Mucosa of descending colon (tissue), 3 donors: ENCODE results near the gene NUDT7. TPM values are rescaled to one million over a fixed set of nuclear protein-coding genes. Genes with fewer than 3 reads are reported as not detected.

Experiments
- ATAC-seq: fragments of 200-7000 bp; cut with Tn5 transposase; one replicate; pipeline ENCODE4 v1.9.1; 2020; ENCODE audit warnings: mild to moderate bottlenecking, moderate library complexity
- DNase-seq, 3 donors: peaks; one replicate each; pipeline ENCODE4 v3.0.0-alpha.2; 2020
- H3K36me3 ChIP-seq: fragments of 200-600 bp; one replicate; pipeline ENCODE4 v1.8.0; 2021; ENCODE audit warnings: low read depth, mild to moderate bottlenecking
- H3K4me1 ChIP-seq: fragments of 200-600 bp; one replicate; pipeline ENCODE4 v1.8.0; 2021; ENCODE audit warnings: low read depth, mild to moderate bottlenecking
- H3K4me3 ChIP-seq: fragments of 200-600 bp; one replicate; pipeline ENCODE4 v1.8.0; 2021; ENCODE audit warnings: mild to moderate bottlenecking
- H3K9me3 ChIP-seq: fragments of 200-600 bp; one replicate; pipeline ENCODE4 v1.8.0; 2021; ENCODE audit warnings: mild to moderate bottlenecking
- intact Hi-C, 2 donors: fragments of 100-400 bp; cut with DNase I in 1 of 2; cut with micrococcal nuclease in 1 of 2; formaldehyde crosslinking; loops; one replicate each; pipeline versions ENCODE4 v1.11.0 to v1.11.1; 2022; cut with DNase I, micrococcal nuclease
- total RNA-seq, 3 donors: library from RNA; stranded (reverse); fragmentation: NEBNext Ultra II Directional in 2 of 3; extraction: Animal tissue kit (Norgen Biotek cat#: 25700) in 2 of 3; gene quantifications; one replicate each; pipeline versions ENCODE4 v1.2.1 to v1.2.4, GENCODE V29; 2021 to 2023
- TF ChIP-seq, protein P1 (sequence below): fragments of 200-600 bp; IDR thresholded peaks from one replicate; pipeline ENCODE4 v1.8.0; 2022; ENCODE audit warnings: antibody characterized with exemption, mild to moderate bottlenecking
- donor health status: DM: no; HTN: no; CAD: no; lungs with moderate emphysema.
- donor health status: DM: no; HTN: no; CAD: no.
- donor health status: DM: no; HTN: yes; CAD: no.

Gene NUDT7
- total RNA-seq, 3 donors from 2014 or later = 12.6 to 19.9 (median 14.8) TPM

DNA sequence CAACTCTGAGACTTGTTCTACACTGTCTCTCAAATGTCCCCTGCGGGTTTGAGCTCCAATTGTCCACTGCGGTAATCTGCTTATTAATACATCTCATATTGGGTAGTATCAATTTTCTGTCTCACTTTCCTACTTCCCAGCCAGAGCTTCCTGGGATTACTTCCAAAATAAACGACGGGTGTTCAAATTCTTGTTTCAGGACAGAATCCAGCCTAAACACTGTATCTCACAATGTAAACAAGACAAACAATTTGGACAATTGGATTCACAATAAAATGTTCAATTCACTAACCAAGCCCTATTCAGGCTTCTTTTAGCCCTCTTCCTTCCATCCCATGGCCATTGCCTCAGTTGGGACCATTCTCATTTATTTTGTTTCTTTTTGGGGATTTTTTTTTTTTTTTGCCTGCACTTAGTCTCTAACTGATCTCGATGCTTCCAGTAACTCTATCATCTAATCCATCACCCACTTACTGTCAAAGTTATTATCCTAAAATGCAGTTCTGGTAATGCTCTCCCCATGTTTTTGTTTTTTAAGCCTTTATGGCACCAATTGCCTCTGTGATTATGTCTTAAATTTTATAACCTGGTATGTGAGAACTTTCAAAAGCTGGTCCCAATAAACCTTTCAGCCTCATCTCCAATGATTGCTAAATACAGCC lies 64.0 kb downstream of the NUDT7 start:
- Histone ChIP-seq H3K9me3 (no peaks in the 10 kb centered on the region), H3K4me1 (peaks cover 12% of the 10 kb centered on the region), H3K36me3 (no peaks in the 10 kb centered on the region), H3K4me3 (no peak overlapping the region)
- intact Hi-C loops = no loop called here
- no peak for DNase-seq
- no peak for ATAC-seq
- TF ChIP-seq, protein P1, sequence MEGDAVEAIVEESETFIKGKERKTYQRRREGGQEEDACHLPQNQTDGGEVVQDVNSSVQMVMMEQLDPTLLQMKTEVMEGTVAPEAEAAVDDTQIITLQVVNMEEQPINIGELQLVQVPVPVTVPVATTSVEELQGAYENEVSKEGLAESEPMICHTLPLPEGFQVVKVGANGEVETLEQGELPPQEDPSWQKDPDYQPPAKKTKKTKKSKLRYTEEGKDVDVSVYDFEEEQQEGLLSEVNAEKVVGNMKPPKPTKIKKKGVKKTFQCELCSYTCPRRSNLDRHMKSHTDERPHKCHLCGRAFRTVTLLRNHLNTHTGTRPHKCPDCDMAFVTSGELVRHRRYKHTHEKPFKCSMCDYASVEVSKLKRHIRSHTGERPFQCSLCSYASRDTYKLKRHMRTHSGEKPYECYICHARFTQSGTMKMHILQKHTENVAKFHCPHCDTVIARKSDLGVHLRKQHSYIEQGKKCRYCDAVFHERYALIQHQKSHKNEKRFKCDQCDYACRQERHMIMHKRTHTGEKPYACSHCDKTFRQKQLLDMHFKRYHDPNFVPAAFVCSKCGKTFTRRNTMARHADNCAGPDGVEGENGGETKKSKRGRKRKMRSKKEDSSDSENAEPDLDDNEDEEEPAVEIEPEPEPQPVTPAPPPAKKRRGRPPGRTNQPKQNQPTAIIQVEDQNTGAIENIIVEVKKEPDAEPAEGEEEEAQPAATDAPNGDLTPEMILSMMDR = no peak

DNA sequence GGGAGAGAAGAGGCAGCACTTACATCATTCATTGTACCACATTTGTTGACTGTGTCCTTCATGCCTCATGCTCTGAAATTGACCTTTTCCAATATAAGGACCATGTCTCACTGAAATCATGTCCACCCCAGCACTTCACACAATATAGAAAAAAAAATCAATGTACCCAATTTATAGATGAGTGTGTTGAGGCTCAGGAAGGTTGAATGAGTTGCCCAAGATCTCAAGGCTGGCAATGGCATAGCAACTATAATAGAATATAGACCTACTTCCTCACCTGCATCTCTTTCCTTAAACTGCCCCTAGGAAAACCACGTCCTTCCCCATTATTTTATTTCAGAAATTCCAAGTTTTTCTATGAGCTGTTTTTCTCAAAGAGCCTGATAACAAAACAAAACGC lies 65.1 kb downstream of the NUDT7 start:
- intact Hi-C loops = no loop called here
- ATAC-seq = no peak
- H3K9me3 ChIP-seq = no peaks in the 10 kb centered on the region

DNA sequence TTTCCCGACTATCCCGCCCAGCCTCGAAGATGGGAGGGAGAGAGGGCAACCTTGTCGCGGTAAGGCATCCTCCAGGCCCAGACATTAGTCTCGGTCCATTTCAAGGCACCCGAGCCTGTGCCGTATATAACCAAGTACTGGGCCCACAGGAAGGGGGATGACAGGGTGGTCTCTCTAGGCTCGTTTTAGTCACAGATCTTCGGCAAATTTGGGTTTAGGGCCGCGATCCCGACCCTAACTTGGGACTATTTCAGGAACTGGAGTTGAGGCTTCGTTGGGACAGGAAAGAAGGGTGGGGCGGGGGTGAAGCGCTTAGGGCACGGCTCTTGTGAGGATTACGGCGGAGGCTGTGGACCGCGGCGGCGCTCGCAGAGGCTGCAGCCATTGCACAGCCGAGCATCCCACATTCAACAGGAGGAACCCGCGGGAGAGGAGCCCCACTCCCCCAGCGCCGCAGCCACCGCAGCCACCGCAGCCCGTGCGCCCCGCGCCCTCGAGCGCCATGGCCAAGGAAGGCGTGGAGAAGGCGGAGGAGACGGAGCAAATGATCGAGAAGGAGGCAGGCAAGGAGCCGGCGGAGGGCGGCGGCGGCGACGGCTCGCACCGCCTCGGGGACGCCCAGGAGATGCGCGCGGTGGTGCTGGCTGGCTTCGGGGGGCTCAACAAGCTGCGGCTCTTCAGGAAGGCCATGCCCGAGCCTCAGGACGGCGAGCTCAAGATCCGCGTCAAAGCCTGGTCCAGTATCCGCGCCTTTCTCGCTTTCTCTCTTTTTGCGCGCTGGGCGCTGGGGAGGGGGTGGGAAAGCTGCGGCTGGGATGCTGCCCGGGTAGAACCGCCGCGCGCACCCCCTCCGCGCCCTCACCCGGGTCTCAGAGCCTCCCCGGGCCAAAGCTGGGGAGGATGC lies 66.1 kb downstream of the NUDT7 start, which contains the start of gene VAT1L:
Gene VAT1L (plus strand): TSS at position 384 of the 904 bp plus-strand sequence. CDS start 119 bp downstream, at position 503.
- Histone ChIP-seq H3K4me1 (peaks cover 12% of the 10 kb centered on the region), H3K9me3 (no peaks in the 10 kb centered on the region), H3K36me3 (no peaks in the 10 kb centered on the region), H3K4me3 (no peak within 1 kb of the TSS)
- intact Hi-C loops = no loop called here
- TF ChIP-seq, protein P1 = no peak
- peak in 2 of 3 donors; percentile 32 to 35 for DNase-seq
- ATAC-seq = peak; percentile 54

More for the DNA sequence above, 65.1 kb downstream of the NUDT7 start:
- Histone ChIP-seq H3K4me1 (peaks cover 12% of the 10 kb centered on the region), H3K4me3 (no peak overlapping the region), H3K36me3 (no peaks in the 10 kb centered on the region)
- TF ChIP-seq, protein P1 = no peak
- no peak for DNase-seq

DNA sequence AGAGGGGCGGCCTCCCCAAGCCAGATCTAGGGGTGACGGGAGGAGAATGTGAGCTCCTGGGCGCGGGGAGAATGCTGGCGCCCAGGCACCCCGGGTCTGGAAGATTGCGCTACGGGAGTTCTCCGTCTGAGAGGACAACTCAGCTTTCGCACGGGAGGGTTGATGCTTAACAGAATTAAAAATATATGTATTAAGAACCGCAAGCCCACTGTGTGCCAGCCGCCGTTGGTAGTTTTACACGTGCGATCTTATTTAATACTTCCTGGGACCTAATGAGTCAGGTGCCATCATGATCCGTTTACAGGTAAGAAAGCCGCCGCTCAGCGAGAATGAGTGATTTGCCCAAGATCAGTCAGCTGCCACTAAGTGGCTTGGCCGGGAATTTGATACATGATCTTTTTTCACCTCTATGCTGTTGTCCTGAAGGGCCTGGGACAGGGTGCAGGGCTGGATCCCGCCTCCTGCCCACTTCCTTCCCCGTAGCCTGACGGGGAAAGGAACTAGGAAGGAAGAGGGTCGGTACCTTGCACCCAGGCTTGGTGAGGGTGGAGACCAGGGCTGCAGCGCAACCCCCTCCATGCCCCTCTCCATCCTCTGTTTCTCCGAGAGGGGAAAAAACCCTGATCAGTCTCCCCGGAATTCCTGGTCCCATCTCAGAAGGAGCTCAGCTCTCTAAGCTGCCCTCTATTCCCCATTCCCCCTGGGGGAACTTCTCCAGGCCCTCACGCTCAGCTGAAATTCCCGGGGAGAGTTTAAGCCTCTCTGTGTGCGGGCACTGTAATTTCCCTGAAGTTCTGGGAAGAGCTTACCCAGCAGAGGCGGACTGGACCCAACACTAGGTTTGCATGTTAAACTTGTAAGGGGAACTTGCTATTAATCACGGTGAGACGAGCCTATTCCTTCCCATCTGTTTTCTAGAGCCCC lies 67.0 kb downstream of the NUDT7 start:
- TF ChIP-seq, protein P1 = no peak
- Histone ChIP-seq H3K9me3 (no peaks in the 10 kb centered on the region), H3K4me3 (no peak overlapping the region), H3K4me1 (peaks cover 12% of the 10 kb centered on the region), H3K36me3 (no peaks in the 10 kb centered on the region)
- DNase-seq = no peak
- intact Hi-C loops = no loop called here
- ATAC-seq = no peak

DNA sequence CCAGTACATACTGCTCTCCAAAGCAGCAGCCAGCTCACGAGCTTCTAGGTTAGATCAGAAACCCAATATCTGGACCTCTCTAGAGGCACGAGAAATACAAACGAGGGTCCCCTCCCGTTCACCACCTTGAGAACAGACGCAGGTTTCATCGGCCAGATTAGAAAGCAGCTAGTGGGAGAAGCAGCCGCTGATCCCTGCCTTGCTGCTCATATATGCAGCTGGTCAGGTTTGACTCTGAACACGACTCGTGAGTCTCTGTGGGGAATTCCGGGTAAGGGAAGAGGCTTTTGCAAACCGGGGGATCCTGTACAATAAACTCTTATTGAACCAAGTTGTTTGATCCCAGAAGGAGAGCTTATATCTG lies 67.7 kb downstream of the NUDT7 start:
- Histone ChIP-seq H3K9me3 (no peaks in the 10 kb centered on the region), H3K4me1 (peaks cover 12% of the 10 kb centered on the region), H3K36me3 (no peaks in the 10 kb centered on the region), H3K4me3 (no peak overlapping the region)
- intact Hi-C loops = no loop called here
- no peak for DNase-seq
- ATAC-seq = no peak
- TF ChIP-seq, protein P1 = no peak
